PC-9 (cell line): ENCODE measurements around the gene DOC2A.

Experiments
- EZH2 ChIP-seq: fragments of 200-600 bp; sonication (generic); IDR thresholded peaks from 2 replicates; pipeline ENCODE4 v1.8.0; 2017; ENCODE audit warnings: antibody characterized with exemption, low read depth
- TF ChIP-seq, protein P1 (sequence below): fragments of 200-600 bp; sonication (generic); conservative IDR thresholded peaks from 2 replicates; pipeline ENCODE4 v1.6.1; 2017; ENCODE audit warnings: mixed run types, antibody characterized with exemption, mild to moderate bottlenecking, moderate library complexity

DNA sequence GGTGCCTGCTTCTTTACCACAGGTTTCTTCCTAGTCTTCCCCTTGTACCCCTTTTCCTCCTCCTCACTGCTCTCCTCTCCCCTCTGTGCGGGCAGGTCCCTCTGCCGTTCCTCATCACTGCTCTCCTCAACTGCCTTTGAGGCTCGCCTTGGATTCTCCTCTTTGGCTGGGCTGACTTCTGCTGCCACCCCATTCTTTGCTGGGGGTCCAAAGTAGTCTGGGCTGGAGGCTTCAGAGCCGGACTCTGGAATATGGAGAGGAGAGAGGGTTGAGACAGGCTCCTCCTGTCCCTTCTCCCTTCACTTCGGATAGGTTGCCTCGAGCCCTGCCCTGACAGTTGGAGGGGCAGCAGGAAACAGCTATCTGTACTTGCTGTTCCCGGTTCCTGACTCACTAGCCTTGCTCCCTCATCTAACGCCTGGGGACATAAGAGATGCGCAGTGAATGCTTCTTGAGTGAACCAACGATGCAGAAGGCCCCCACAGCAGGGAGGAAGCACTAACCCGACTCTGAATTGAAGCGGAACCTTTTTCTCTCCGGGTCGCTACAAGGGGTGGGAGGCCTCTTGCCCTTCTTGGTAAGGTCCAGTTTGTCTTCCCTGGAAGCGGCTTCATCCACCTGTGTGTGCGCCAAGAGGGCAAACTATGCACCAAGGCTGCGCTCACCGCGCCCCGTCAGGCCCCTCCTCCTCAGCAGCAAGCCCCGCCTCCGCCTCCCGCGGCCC, 16.1 kb downstream of the DOC2A start:
- TF ChIP-seq, protein P1, sequence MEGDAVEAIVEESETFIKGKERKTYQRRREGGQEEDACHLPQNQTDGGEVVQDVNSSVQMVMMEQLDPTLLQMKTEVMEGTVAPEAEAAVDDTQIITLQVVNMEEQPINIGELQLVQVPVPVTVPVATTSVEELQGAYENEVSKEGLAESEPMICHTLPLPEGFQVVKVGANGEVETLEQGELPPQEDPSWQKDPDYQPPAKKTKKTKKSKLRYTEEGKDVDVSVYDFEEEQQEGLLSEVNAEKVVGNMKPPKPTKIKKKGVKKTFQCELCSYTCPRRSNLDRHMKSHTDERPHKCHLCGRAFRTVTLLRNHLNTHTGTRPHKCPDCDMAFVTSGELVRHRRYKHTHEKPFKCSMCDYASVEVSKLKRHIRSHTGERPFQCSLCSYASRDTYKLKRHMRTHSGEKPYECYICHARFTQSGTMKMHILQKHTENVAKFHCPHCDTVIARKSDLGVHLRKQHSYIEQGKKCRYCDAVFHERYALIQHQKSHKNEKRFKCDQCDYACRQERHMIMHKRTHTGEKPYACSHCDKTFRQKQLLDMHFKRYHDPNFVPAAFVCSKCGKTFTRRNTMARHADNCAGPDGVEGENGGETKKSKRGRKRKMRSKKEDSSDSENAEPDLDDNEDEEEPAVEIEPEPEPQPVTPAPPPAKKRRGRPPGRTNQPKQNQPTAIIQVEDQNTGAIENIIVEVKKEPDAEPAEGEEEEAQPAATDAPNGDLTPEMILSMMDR, result no peak
- no peak for TF ChIP-seq EZH2
